Liver (tissue), 9 donors: ENCODE data around the gene WHRN. TPM values are rescaled to one million over a fixed set of nuclear protein-coding genes. Genes with fewer than 3 reads are reported as not detected.

Experiments
- DNase-seq: peaks from one replicate; pipeline ENCODE4 v3.0.0-alpha.2; 2017; ENCODE audit warnings: low spot score
- H3K27ac ChIP-seq, 2 donors: one replicate each; pipeline ENCODE4 v1.7.0; 2013; ENCODE audit warnings: inconsistent platforms in 2 of 2, low read length in 2 of 2, control low read depth in 1 of 2, low read depth in 1 of 2, mild to moderate bottlenecking in 1 of 2
- H3K27me3 ChIP-seq, 4 donors: one replicate each; pipeline versions ENCODE4 v1.6.1 to v1.7.0; 2013; ENCODE audit warnings: low read length in 3 of 4, inconsistent platforms in 1 of 4, mild to moderate bottlenecking in 1 of 4, moderate library complexity in 1 of 4; ENCODE audit not compliant: control insufficient read depth in 4 of 4, insufficient read depth in 4 of 4
- H3K36me3 ChIP-seq, 4 donors: one replicate each; pipeline versions ENCODE4 v1.6.1 to v1.7.0; 2013; ENCODE audit warnings: low read length in 3 of 4, mild to moderate bottlenecking in 3 of 4, low read depth in 1 of 4, moderate library complexity in 1 of 4; ENCODE audit not compliant: control insufficient read depth in 4 of 4, insufficient read depth in 3 of 4
- H3K4me1 ChIP-seq, 4 donors: one replicate each; pipeline versions ENCODE4 v1.6.1 to v1.7.0; 2013; ENCODE audit warnings: low read length in 3 of 4, mild to moderate bottlenecking in 3 of 4, moderate library complexity in 1 of 4; ENCODE audit not compliant: control insufficient read depth in 4 of 4, insufficient read depth in 4 of 4
- H3K4me3 ChIP-seq, 3 donors: one replicate each; pipeline versions ENCODE4 v1.6.1 to v1.7.0; 2013; ENCODE audit warnings: low read length in 3 of 3, control low read depth in 1 of 3, low read depth in 1 of 3, mild to moderate bottlenecking in 1 of 3
- H3K9ac ChIP-seq, 2 donors: one replicate each; pipeline ENCODE4 v1.7.0; 2013; ENCODE audit warnings: low read length in 2 of 2, mild to moderate bottlenecking in 2 of 2, moderate library complexity in 2 of 2, control low read depth in 1 of 2, low read depth in 1 of 2
- H3K9me3 ChIP-seq, 4 donors: one replicate each; pipeline versions ENCODE4 v1.6.1 to v1.7.0; 2013; ENCODE audit warnings: low read length in 3 of 4; ENCODE audit not compliant: control insufficient read depth in 4 of 4
- ATF3 ChIP-seq: IDR thresholded peaks from 2 replicates; pipeline ENCODE4 v1.6.1; 2016; ENCODE audit warnings: antibody characterized with exemption
- CTCF ChIP-seq: fragments of 150-350 bp; IDR thresholded peaks from 2 replicates; pipeline ENCODE4 v1.5.1; 2017; ENCODE audit warnings: improper control_type of control experiment, low read depth, low read length; ENCODE audit not compliant: missing input control
- EGR1 ChIP-seq, 2 donors: IDR thresholded peaks; 2 replicates each; pipeline ENCODE4 v1.6.1; 2016 to 2018; ENCODE audit warnings: antibody characterized with exemption in 2 of 2, low read depth in 2 of 2
- FOXA1 ChIP-seq: IDR thresholded peaks from 2 replicates; pipeline ENCODE4 v1.6.1; 2016; ENCODE audit warnings: antibody characterized with exemption
- FOXA2 ChIP-seq: IDR thresholded peaks from 2 replicates; pipeline ENCODE4 v1.6.1; 2016; ENCODE audit warnings: antibody characterized with exemption
- GABPA ChIP-seq, 2 donors: IDR thresholded peaks in 1 of 2; conservative IDR thresholded peaks in 1 of 2; 2 replicates each; pipeline ENCODE4 v1.6.1; 2016; ENCODE audit warnings: antibody characterized with exemption in 2 of 2, mild to moderate bottlenecking in 1 of 2, moderate library complexity in 1 of 2
- HNF4A ChIP-seq, 2 donors: conservative IDR thresholded peaks; 2 replicates each; pipeline ENCODE4 v1.6.1; 2016; ENCODE audit warnings: antibody characterized with exemption in 2 of 2, mild to moderate bottlenecking in 2 of 2
- HNF4G ChIP-seq: IDR thresholded peaks from 2 replicates; pipeline ENCODE4 v1.6.1; 2016; ENCODE audit warnings: antibody characterized with exemption
- JUND ChIP-seq, 2 donors: IDR thresholded peaks; 2 replicates each; pipeline ENCODE4 v1.6.1; 2016; ENCODE audit warnings: antibody characterized with exemption in 2 of 2
- MAX ChIP-seq: IDR thresholded peaks from 2 replicates; pipeline ENCODE4 v1.6.1; 2016; ENCODE audit warnings: antibody characterized with exemption
- NR2F2 ChIP-seq: IDR thresholded peaks from 2 replicates; pipeline ENCODE4 v1.6.1; 2016; ENCODE audit warnings: antibody characterized with exemption
- RAD21 ChIP-seq, 2 donors: IDR thresholded peaks; 2 replicates each; pipeline ENCODE4 v1.6.1; 2016; ENCODE audit warnings: antibody characterized with exemption in 2 of 2, mild to moderate bottlenecking in 2 of 2
- REST ChIP-seq: IDR thresholded peaks from 2 replicates; pipeline ENCODE4 v1.6.1; 2016; ENCODE audit warnings: antibody characterized with exemption, mild to moderate bottlenecking
- RXRA ChIP-seq, 2 donors: IDR thresholded peaks; 2 replicates each; pipeline ENCODE4 v1.6.1; 2017 to 2018; ENCODE audit warnings: antibody characterized with exemption in 2 of 2, mild to moderate bottlenecking in 1 of 2
- SP1 ChIP-seq: IDR thresholded peaks from 2 replicates; pipeline ENCODE4 v1.6.1; 2018; ENCODE audit warnings: antibody characterized with exemption, mild to moderate bottlenecking
- TAF1 ChIP-seq: conservative IDR thresholded peaks from 2 replicates; pipeline ENCODE4 v1.6.1; 2016; ENCODE audit warnings: antibody characterized with exemption, mild to moderate bottlenecking
- YY1 ChIP-seq: IDR thresholded peaks from 2 replicates; pipeline ENCODE4 v1.6.1; 2016; ENCODE audit warnings: antibody characterized with exemption, mild to moderate bottlenecking
- ZBTB33 ChIP-seq: IDR thresholded peaks from 2 replicates; pipeline ENCODE4 v1.6.1; 2016; ENCODE audit warnings: antibody characterized with exemption
- WGBS: extraction: QIAGEN DNeasy Blood & Tissue Kit; methylation state at CpG from one replicate; pipeline ENCODE4 v1.1.7; 2013; 5-methylcytosine and 5-hydroxymethylcytosine counted together
- polyA plus RNA-seq, 2 donors: library from polyadenylated mRNA; stranded (reverse) in 1 of 2; unstranded in 1 of 2; fragments of 200-250 nt in 1 of 2; fragments of >200 nt in 1 of 2; fragmentation: Nextera tagmentation in 1 of 2; extraction: Ambion mirVana in 1 of 2; gene quantifications; one replicate each; pipeline versions ENCODE4 v1.2.1 to v1.2.3, GENCODE V29; 2013 to 2015
- total RNA-seq, 2 donors: library from RNA; depleted of rRNA; stranded (reverse); fragments of >200 nt; gene quantifications; one replicate each; pipeline ENCODE4 v1.2.3, GENCODE V29; 2014
- donor health status: healthy.
- donor health status: healthy.
- donor health status: healthy.
- donor health status: healthy.
- donor health status: healthy.

WHRN gene
- total and polyA plus RNA-seq, 4 donors, result 0.42 to 1.9 (median 0.88) TPM

DNA sequence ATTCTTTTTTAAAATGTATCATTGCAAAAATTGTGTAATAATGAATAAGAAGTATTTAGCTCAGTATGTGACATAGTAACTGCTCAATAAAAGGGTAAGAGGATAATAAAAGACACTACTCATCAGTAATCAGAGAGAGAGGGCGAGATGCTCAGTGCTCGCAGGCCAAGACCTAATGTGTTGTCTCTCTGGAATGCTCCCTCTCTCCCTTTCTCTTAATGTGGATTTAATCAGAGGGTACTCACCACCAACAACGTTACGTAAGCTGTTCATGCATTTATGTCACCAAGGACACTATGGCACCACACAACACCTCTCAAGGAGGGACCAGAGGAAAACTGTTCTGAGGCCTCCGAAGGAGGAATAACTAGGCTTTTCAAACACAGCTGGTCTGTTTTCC, 42.5 kb downstream of the WHRN start:
- Histone ChIP-seq H3K36me3 (no peaks in the 10 kb centered on the region), H3K27ac (no peak overlapping the region), H3K4me1 (peaks cover 0 to 5% (median 2%) of the 10 kb centered on the region in 4 donors), H3K4me3 (no peak overlapping the region), H3K27me3 (no peaks in the 10 kb centered on the region), H3K9ac (no peak overlapping the region), H3K9me3 (no peaks in the 10 kb centered on the region)
- DNase-seq, result no peak
- TF ChIP-seq FOXA2, result no peak
- WGBS, result 87% methylated on average over 5 of the region's 5 CpGs

DNA sequence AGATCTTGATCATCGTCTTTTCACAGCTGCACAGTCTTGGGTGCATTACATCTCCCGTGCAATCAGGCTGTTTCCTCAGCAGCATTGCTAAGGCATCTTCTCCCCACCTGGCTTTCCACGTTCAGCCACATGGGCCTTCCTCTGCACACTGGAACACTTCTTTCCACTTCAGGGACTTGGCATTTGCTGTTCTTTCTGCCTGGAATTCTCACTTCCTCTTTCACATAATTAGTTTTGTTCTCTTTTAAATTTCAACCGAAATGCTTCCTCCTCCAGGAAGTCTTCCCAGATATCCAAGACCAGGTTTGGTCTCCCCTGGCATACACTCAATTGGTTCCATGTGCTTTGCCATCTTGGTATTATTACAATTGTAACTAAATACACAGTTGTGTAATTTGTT, 43.8 kb downstream of the WHRN start:
- WGBS, result 70% methylated on average over 4 of the region's 4 CpGs
- Histone ChIP-seq H3K27me3 (no peaks in the 10 kb centered on the region), H3K9me3 (no peaks in the 10 kb centered on the region), H3K9ac (no peak overlapping the region), H3K4me3 (no peak overlapping the region), H3K4me1 (peaks cover 0 to 5% (median 2%) of the 10 kb centered on the region in 4 donors), H3K36me3 (no peaks in the 10 kb centered on the region), H3K27ac (no peak overlapping the region)
- TF ChIP-seq HNF4G, result no peak
- TF ChIP-seq MAX, result no peak
- TF ChIP-seq YY1, result no peak
- TF ChIP-seq SP1, result no peak
- no peak for TF ChIP-seq TAF1
- no peak for TF ChIP-seq HNF4A (conservative IDR thresholded peaks at IDR 0.05)
- TF ChIP-seq RXRA (IDR thresholded peaks at IDR 0.05), result no peak
- TF ChIP-seq FOXA1, result no peak
- no peak for TF ChIP-seq GABPA (IDR thresholded peaks at IDR 0.05 in 1 of 2, conservative IDR thresholded peaks at IDR 0.05 in 1 of 2)
- no peak for TF ChIP-seq RAD21 (IDR thresholded peaks at IDR 0.05)
- TF ChIP-seq ZBTB33, result no peak
- no peak for TF ChIP-seq NR2F2
- no peak for TF ChIP-seq CTCF
- TF ChIP-seq JUND (IDR thresholded peaks at IDR 0.05), result no peak
- TF ChIP-seq FOXA2, result no peak
- TF ChIP-seq EGR1 (IDR thresholded peaks at IDR 0.05; ENCODE audit: low read depth in 2 of 2), result no peak
- TF ChIP-seq REST, result no peak
- TF ChIP-seq ATF3, result no peak
- DNase-seq, result no peak
